Gastroesophageal sphincter (tissue), 4 donors: Measurements from ENCODE around the gene MBOAT1. TPM values are rescaled to one million over a fixed set of nuclear protein-coding genes. Genes with fewer than 3 reads are reported as not detected.

Experiments
- ATAC-seq: fragments of 150-250 bp; one replicate; pipeline ENCODE4 v1.9.1; 2016; ENCODE audit warnings: mild to moderate bottlenecking, moderate library complexity
- H3K27ac ChIP-seq, 4 donors: fragments of 200-600 bp; sonication (generic) in 3 of 4; 1 replicate in 3 of 4; 2 replicates in 1 of 4; pipeline ENCODE4 v1.5.1; 2016 to 2019
- H3K27me3 ChIP-seq: fragments of 200-600 bp; sonication (generic); one replicate; pipeline ENCODE4 v1.5.1; 2019
- H3K36me3 ChIP-seq, 2 donors: fragments of 200-600 bp; sonication (generic); one replicate each; pipeline ENCODE4 v1.5.1; 2019; ENCODE audit warnings: control low read depth in 1 of 2
- H3K4me1 ChIP-seq, 3 donors: fragments of 200-600 bp; sonication (generic); 1 replicate in 2 of 3; 2 replicates in 1 of 3; pipeline ENCODE4 v1.5.1; 2016 to 2019; ENCODE audit warnings: control low read depth in 2 of 3
- H3K4me3 ChIP-seq, 2 donors: fragments of 200-600 bp; sonication (generic); one replicate each; pipeline ENCODE4 v1.5.1; 2019; ENCODE audit warnings: mild to moderate bottlenecking in 1 of 2, moderate library complexity in 1 of 2
- H3K9me3 ChIP-seq, 3 donors: fragments of 200-600 bp; sonication (generic); one replicate each; pipeline ENCODE4 v1.5.1; 2017 to 2019; ENCODE audit warnings: control low read depth in 2 of 3
- EP300 ChIP-seq: sonication (generic); formaldehyde crosslinking; IDR thresholded peaks from one replicate; pipeline ENCODE4 v1.6.1; 2017; ENCODE audit warnings: antibody characterized with exemption, mild to moderate bottlenecking
- POLR2A ChIP-seq, 2 donors: fragments of 450-650 bp; IDR thresholded peaks; one replicate each; pipeline ENCODE4 v1.6.1; 2017; ENCODE audit warnings: antibody characterized with exemption in 2 of 2, mild to moderate bottlenecking in 2 of 2, moderate library complexity in 1 of 2
- POLR2AphosphoS5 ChIP-seq: sonication (generic); formaldehyde crosslinking; IDR thresholded peaks from one replicate; pipeline ENCODE4 v1.6.1; 2017; ENCODE audit warnings: antibody characterized with exemption
- WGBS, 2 donors: methylation state at CpG; one replicate each; pipeline ENCODE4 v1.1.5; 2018; ENCODE audit warnings: low coverage in 1 of 2; 5-methylcytosine and 5-hydroxymethylcytosine counted together
- total RNA-seq, 4 donors: library from RNA; depleted of rRNA; stranded (reverse); fragments of >200 nt; gene quantifications; one replicate each; pipeline ENCODE4 v1.1.0, GENCODE V29; 2016
- TF ChIP-seq, protein P1 (sequence below), 4 experiments: fragments of 200-600 bp in 2 of 4; fragments of 450-650 bp in 2 of 4; sonication (generic) in 1 of 4; IDR thresholded peaks; one replicate each; pipeline ENCODE4 v1.5.1; 2017 to 2019; ENCODE audit warnings: antibody characterized with exemption in 4 of 4, mild to moderate bottlenecking in 2 of 4, moderate library complexity in 2 of 4

Gene MBOAT1
- total RNA-seq, 4 donors from 2014 or later, result 2.6 to 11.8 (median 4.4) TPM

DNA sequence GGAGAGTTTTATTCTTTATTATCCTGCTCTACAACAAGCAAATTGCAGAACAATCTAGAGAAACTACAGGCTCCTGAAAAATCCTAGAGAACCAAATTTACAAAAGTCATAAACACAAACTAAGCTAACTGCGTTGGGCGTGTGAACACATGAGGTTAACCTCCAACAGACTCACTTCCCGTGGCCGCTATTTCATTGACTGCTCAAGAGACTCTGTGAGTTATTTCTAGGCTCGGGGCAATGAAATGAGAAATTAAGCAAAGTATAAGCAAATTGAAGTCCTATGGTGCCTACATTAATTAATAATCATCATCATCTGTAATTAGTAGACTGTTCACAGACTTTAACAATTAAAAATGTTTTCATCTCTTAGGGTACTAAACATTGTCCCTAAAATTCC is 100.0 kb downstream of the MBOAT1 start:
- Histone ChIP-seq H3K4me3 (no peak overlapping the region), H3K4me1 (peaks cover 0 to 20% (median 0%) of the 10 kb centered on the region in 3 donors), H3K9me3 (no peaks in the 10 kb centered on the region), H3K27ac (no peak overlapping the region), H3K27me3 (no peaks in the 10 kb centered on the region), H3K36me3 (peaks cover 3 to 47% of the 10 kb centered on the region in 2 donors)
- 91 to 94% methylated on average over 5 of the region's 5 CpGs for WGBS, 2 donors
- no peak for TF ChIP-seq EP300
- no peak for TF ChIP-seq POLR2A (IDR thresholded peaks at IDR 0.05)
- TF ChIP-seq, protein P1, sequence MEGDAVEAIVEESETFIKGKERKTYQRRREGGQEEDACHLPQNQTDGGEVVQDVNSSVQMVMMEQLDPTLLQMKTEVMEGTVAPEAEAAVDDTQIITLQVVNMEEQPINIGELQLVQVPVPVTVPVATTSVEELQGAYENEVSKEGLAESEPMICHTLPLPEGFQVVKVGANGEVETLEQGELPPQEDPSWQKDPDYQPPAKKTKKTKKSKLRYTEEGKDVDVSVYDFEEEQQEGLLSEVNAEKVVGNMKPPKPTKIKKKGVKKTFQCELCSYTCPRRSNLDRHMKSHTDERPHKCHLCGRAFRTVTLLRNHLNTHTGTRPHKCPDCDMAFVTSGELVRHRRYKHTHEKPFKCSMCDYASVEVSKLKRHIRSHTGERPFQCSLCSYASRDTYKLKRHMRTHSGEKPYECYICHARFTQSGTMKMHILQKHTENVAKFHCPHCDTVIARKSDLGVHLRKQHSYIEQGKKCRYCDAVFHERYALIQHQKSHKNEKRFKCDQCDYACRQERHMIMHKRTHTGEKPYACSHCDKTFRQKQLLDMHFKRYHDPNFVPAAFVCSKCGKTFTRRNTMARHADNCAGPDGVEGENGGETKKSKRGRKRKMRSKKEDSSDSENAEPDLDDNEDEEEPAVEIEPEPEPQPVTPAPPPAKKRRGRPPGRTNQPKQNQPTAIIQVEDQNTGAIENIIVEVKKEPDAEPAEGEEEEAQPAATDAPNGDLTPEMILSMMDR (IDR thresholded peaks at IDR 0.05), result no peak
- TF ChIP-seq POLR2AphosphoS5, result no peak
- no peak for ATAC-seq

DNA sequence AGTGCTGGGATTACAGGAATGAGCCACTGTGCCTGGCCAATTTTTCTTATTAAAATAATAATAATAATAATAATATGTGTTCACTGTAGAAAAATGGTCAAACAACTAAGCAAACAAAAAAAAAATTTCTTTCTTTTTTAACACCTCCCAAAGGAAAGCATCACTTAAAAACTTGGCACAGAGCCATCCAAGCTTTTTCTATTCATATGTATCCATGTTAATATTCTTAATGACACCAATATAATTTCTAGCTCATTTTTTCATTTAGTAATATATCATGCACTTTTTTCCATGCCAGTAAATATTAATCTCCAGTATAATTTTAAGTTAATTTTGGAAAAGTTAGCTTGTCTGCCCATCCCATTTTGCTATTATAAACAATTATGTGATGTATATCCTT is 101.8 kb downstream of the MBOAT1 start:
- H3K4me3 ChIP-seq, result no peak overlapping the region
- ATAC-seq, result no peak
- peaks cover 0 to 11% (median 0%) of the 10 kb centered on the region in 3 donors for H3K4me1 ChIP-seq
- peaks cover 3 to 61% of the 10 kb centered on the region in 2 donors for H3K36me3 ChIP-seq
- H3K27ac ChIP-seq, result no peak overlapping the region
- TF ChIP-seq POLR2AphosphoS5, result no peak
- TF ChIP-seq, protein P1 (IDR thresholded peaks at IDR 0.05), result no peak
- no peak for TF ChIP-seq POLR2A (IDR thresholded peaks at IDR 0.05)
- TF ChIP-seq EP300, result no peak
- no peaks in the 10 kb centered on the region for H3K9me3 ChIP-seq
- H3K27me3 ChIP-seq, result no peaks in the 10 kb centered on the region

DNA sequence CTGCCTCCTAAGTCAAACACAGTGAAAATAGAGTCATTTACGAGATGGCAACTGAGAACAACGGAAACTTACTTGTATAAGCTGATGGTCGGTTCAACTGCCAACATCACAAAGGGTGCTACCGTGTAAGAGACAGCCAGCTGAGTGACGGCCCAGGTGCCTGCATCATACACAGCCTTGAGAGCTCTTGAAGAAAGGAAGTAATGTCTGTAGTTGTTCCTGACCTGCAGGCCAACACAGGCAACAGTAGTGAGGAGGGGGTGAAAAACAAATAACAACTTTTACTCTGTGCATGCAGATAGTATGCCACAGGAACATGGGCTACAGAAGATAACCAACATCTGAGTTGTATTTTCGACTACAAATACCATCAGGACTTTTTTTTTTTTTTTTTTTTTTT is 102.7 kb downstream of the MBOAT1 start:
- no peak for ATAC-seq
- no peak overlapping the region for H3K27ac ChIP-seq
- H3K9me3 ChIP-seq, result no peaks in the 10 kb centered on the region
- H3K4me1 ChIP-seq, result peaks cover 0 to 2% (median 0%) of the 10 kb centered on the region in 3 donors
- TF ChIP-seq POLR2A (IDR thresholded peaks at IDR 0.05), result no peak
- TF ChIP-seq POLR2AphosphoS5, result no peak
- TF ChIP-seq, protein P1 (IDR thresholded peaks at IDR 0.05), result no peak
- no peak for TF ChIP-seq EP300
- WGBS, 2 donors, result 85 to 86% methylated on average over 5 to 6 of the region's 6 CpGs
- H3K4me3 ChIP-seq, result no peak overlapping the region
- H3K27me3 ChIP-seq, result no peaks in the 10 kb centered on the region
- H3K36me3 ChIP-seq, result peaks cover 3 to 62% of the 10 kb centered on the region in 2 donors

DNA sequence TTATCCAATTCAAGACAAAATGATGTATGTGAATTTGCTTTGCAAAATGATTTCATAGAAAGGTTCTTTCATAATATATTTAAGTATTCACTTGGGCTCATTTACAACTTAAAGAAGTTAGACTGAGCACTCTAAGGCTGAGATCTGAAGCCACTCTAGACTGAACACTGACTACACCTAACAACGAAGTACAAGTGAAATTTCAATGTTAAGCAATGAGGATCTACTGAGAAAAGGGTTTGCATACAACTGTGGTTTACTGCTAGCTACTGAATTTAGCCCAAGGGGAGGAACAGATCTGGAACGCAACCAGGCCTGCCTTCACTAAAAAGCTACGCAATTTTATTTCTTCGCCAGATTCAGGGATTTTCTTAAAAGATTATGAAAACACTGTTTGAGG is 106.4 kb downstream of the MBOAT1 start:
- Histone ChIP-seq H3K9me3 (no peaks in the 10 kb centered on the region), H3K4me3 (no peak overlapping the region), H3K36me3 (peaks cover 3 to 71% of the 10 kb centered on the region in 2 donors), H3K4me1 (no peaks in the 10 kb centered on the region), H3K27ac (no peak overlapping the region), H3K27me3 (no peaks in the 10 kb centered on the region)
- no peak for ATAC-seq
- WGBS, 2 donors, result 93 to 94% methylated on average over 4 of the region's 4 CpGs
- TF ChIP-seq, protein P1 (IDR thresholded peaks at IDR 0.05), result no peak
- no peak for TF ChIP-seq EP300
- TF ChIP-seq POLR2A (IDR thresholded peaks at IDR 0.05), result no peak
- TF ChIP-seq POLR2AphosphoS5, result no peak

DNA sequence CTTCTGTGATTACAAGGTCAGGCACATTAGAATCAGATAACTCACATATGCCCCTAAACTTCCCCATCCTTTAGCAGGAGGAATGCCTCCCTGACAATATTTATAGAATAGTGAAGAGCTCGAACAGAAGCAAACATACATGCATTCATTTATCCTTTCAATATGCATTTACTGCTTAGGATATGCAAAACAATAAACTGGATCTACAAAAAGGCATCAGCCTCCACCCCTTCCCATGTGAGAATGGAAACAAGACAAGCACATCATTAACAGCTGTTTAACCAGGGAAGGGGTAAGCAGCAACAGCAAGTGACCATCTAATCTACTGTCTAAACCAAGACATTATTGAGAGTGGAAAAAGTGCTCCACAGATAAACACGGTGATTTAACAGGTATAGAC is 107.6 kb downstream of the MBOAT1 start:
- Histone ChIP-seq H3K27me3 (no peaks in the 10 kb centered on the region), H3K36me3 (peaks cover 3 to 73% of the 10 kb centered on the region in 2 donors), H3K4me1 (no peaks in the 10 kb centered on the region), H3K9me3 (no peaks in the 10 kb centered on the region), H3K4me3 (no peak overlapping the region), H3K27ac (no peak overlapping the region)
- TF ChIP-seq, protein P1 (IDR thresholded peaks at IDR 0.05), result no peak
- TF ChIP-seq POLR2AphosphoS5 (no peak), EP300 (no peak), POLR2A (IDR thresholded peaks at IDR 0.05) (no peak)
- 90% methylated on average over 2 of the region's 2 CpGs for WGBS, 2 donors
- ATAC-seq, result no peak
